ENCODE data around the gene ZNF397. TPM values are rescaled to one million over a fixed set of nuclear protein-coding genes. Genes with fewer than 3 reads are reported as not detected.
A peak's percentile ranks its signal among the peaks of the same experiment; 100 is the strongest.

ZNF397 gene
- total and polyA plus RNA-seq, 7 experiments from 2014 or later = 9.0 to 59.1 (median 14.5) TPM

DNA sequence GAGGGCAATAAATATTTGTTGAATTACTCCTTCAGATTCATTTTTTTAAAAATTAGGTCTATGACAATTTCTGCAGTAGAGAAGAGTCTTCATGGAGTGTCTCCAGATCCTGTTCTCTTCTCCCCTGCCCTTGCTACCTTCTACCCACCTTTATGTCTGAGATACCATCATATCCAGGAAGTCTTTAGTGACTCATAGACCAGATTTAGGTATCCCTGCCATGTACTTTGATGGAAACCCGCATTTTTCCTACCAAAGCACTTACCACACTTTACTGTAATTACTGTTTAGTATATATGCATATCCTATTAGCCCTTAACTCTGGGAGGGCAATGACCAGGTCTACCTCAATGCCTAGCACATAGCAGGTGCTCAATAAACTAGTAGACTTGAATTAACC is 11.6 kb downstream of the ZNF397 start:
- Histone ChIP-seq H3K9me3 (ENCODE audit: control insufficient read depth in 2 of 3, low read length in 3 of 3) (peaks cover 0 to 23% (median 0%) of the 10 kb centered on the region in 3 experiments), H3K27ac (ENCODE audit: low read depth, low read length) (no peak overlapping the region), H3K27me3 (ENCODE audit: control insufficient read depth in 2 of 2, insufficient read depth in 2 of 2, low read length in 2 of 2) (no peaks in the 10 kb centered on the region), H3K4me1 (ENCODE audit: control insufficient read depth in 2 of 2, insufficient read depth in 2 of 2, low read length in 2 of 2) (no peaks in the 10 kb centered on the region), H3K4me3 (ENCODE audit: low read length) (no peak overlapping the region), H3K36me3 (ENCODE audit: control insufficient read depth in 2 of 3, insufficient read depth in 3 of 3, low read length in 3 of 3) (peaks cover 4 to 48% (median 4%) of the 10 kb centered on the region in 3 experiments)
- ATAC-seq = no peak
- CTCF ChIA-PET = no interaction called here
- Mint-ChIP-seq H3K27me3 (no peaks in the 10 kb centered on the region), H3K9me3 (peaks cover 0 to 51% (median 24%) of the 10 kb centered on the region in 11 donors), H3K27ac (peak overlapping the region in 1 of 9 donors; percentile 24), H3K36me3 (peaks cover 26 to 85% (median 79%) of the 10 kb centered on the region in 5 donors), H3K4me3 (no peak overlapping the region), H3K4me1 (peaks cover 0 to 5% (median 0%) of the 10 kb centered on the region in 7 donors)
- POLR2A ChIA-PET = no interaction called here
- DNase-seq = no peak
- intact Hi-C loops (cut with micrococcal nuclease) = no loop called here

DNA sequence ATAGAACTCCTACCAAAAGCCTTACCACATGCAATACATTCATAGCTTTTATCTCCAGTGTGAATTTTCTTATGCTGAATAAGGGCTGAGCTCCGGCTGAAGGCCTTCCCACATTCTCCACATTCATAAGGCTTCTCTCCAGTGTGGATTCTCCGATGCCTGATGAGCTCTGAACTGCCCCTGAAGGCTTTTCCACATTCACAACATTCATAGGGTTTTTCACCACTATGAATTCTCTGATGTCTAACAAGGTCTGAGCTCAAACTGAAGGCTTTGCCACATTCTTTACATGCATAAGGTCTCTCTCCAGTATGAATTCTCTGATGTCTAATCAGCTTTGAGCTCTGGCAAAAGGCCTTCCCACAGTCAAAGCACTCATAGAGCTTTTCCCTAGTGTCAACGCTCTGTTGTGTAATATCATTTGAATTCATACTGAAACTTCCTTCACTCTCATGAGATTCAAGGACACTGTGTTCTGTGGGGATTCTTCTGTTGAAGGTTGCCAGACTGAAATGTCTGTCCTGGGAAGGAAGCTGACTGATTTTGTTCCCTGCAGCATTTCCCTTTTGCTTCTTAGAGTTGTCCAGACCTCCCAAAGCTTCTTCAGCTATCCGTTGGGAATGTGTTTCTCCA is 12.9 kb downstream of the ZNF397 start:
- ATAC-seq (no peak), DNase-seq (no peak)
- POLR2A ChIA-PET = interaction anchor here (0.8 kb wide), 1 partner anchor 12 kb away, joined by 3 read pairs; the partner anchor contains the start of gene ZNF397
- H3K27me3 Mint-ChIP-seq = no peaks in the 10 kb centered on the region
- H3K4me3 Mint-ChIP-seq = peak overlapping the region in 1 of 10 donors; percentile 12
- H3K4me1 ChIP-seq (ENCODE audit: control insufficient read depth in 2 of 2, insufficient read depth in 2 of 2, low read length in 2 of 2) = no peaks in the 10 kb centered on the region
- no peaks in the 10 kb centered on the region for H3K27me3 ChIP-seq (ENCODE audit: control insufficient read depth in 2 of 2, insufficient read depth in 2 of 2, low read length in 2 of 2)
- CTCF ChIA-PET = interaction anchor here (0.6 kb wide), 2 partner anchors 11 to 14 kb away, joined by 4 to 5 read pairs; no protein-coding TSS in a partner anchor
- peaks cover 3 to 36% (median 4%) of the 10 kb centered on the region in 3 experiments for H3K36me3 ChIP-seq (ENCODE audit: control insufficient read depth in 2 of 3, insufficient read depth in 3 of 3, low read length in 3 of 3)
- H3K9me3 Mint-ChIP-seq = peaks cover 0 to 50% (median 24%) of the 10 kb centered on the region in 11 donors
- H3K9me3 ChIP-seq (ENCODE audit: control insufficient read depth in 2 of 3, low read length in 3 of 3) = peaks cover 0 to 23% (median 0%) of the 10 kb centered on the region in 3 experiments
- intact Hi-C loops (cut with micrococcal nuclease) = no loop called here
- H3K27ac ChIP-seq (ENCODE audit: low read depth, low read length) = no peak overlapping the region
- no peak overlapping the region for H3K27ac Mint-ChIP-seq
- peaks cover 25 to 83% (median 80%) of the 10 kb centered on the region in 5 donors for H3K36me3 Mint-ChIP-seq
- no peak overlapping the region for H3K4me3 ChIP-seq (ENCODE audit: low read length)
- H3K4me1 Mint-ChIP-seq = peaks cover 0 to 5% (median 0%) of the 10 kb centered on the region in 7 donors

DNA sequence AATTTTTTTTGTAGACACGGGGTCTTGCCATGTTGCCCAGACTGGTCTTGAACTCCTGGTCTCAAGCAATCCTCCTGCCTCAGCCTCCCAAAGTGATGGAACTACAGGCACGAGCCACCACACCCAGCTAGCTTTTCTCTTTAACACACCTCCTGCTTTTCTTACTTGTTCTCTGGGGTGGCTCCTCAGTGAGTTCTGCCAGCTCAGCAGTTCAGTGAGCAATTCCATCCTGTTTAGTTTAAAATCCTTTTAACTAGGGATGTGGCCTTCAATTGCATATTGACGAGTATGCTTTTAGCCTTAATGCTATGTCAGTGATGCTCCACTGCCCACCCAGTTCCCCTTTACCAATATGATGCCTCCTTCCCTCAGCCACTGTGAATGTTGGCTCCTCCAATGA is 16.1 kb downstream of the ZNF397 start:
- Mint-ChIP-seq H3K36me3 (peaks cover 25 to 82% (median 72%) of the 10 kb centered on the region in 5 donors), H3K4me1 (peaks cover 0 to 4% (median 0%) of the 10 kb centered on the region in 7 donors), H3K9me3 (peaks cover 0 to 37% (median 20%) of the 10 kb centered on the region in 11 donors), H3K4me3 (no peak overlapping the region), H3K27ac (peak overlapping the region in 1 of 9 donors; percentile 62), H3K27me3 (no peaks in the 10 kb centered on the region)
- DNase-seq = no peak
- Histone ChIP-seq H3K27ac (ENCODE audit: low read depth, low read length) (no peak overlapping the region), H3K27me3 (ENCODE audit: control insufficient read depth in 2 of 2, insufficient read depth in 2 of 2, low read length in 2 of 2) (no peaks in the 10 kb centered on the region), H3K9me3 (ENCODE audit: control insufficient read depth in 2 of 3, low read length in 3 of 3) (peaks cover 0 to 23% (median 0%) of the 10 kb centered on the region in 3 experiments), H3K36me3 (ENCODE audit: control insufficient read depth in 2 of 3, insufficient read depth in 3 of 3, low read length in 3 of 3) (peaks cover 0 to 22% (median 0%) of the 10 kb centered on the region in 3 experiments), H3K4me1 (ENCODE audit: control insufficient read depth in 2 of 2, insufficient read depth in 2 of 2, low read length in 2 of 2) (no peaks in the 10 kb centered on the region), H3K4me3 (ENCODE audit: low read length) (no peak overlapping the region)
- ChIA-PET CTCF (interaction anchor here (0.6 kb wide), 1 partner anchor 113 kb away, joined by 5 read pairs; no protein-coding TSS in a partner anchor), POLR2A (interaction anchor here (0.6 kb wide), 1 partner anchor 13 kb away, joined by 4 read pairs; no protein-coding TSS in a partner anchor)
- intact Hi-C loops (cut with micrococcal nuclease) = no loop called here
- ATAC-seq = no peak

DNA sequence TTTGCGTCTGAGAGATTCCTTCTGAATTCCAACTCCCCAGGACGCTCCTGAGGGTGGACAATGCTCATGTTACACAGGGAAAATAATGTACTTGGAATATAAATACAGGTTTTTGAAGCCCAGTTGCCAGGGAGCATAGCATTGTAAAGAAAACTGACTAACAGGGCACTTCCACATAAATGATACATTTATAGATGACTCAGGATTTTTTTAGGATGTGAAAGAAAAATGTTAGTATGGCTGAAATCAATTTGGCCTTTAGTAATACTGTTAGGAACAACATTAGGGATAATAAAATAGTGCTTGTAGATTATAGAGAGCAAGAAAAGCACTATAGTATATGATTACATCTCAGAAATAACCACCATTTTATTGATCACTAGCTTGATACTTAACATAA is 23.6 kb downstream of the ZNF397 start:
- Mint-ChIP-seq H3K36me3 (peaks cover 0 to 72% (median 25%) of the 10 kb centered on the region in 5 donors), H3K27me3 (no peaks in the 10 kb centered on the region), H3K4me1 (peaks cover 13 to 35% (median 26%) of the 10 kb centered on the region in 7 donors), H3K27ac (peak overlapping the region in 4 of 9 donors; percentile 18 to 84 (median 54)), H3K9me3 (peaks cover 0 to 19% (median 3%) of the 10 kb centered on the region in 11 donors), H3K4me3 (no peak overlapping the region)
- Histone ChIP-seq H3K4me3 (ENCODE audit: low read length) (no peak overlapping the region), H3K36me3 (ENCODE audit: control insufficient read depth in 2 of 3, insufficient read depth in 3 of 3, low read length in 3 of 3) (peaks cover 0 to 10% (median 0%) of the 10 kb centered on the region in 3 experiments), H3K27ac (ENCODE audit: low read depth, low read length) (no peak overlapping the region), H3K9me3 (ENCODE audit: control insufficient read depth in 2 of 3, low read length in 3 of 3) (no peaks in the 10 kb centered on the region), H3K4me1 (ENCODE audit: control insufficient read depth in 2 of 2, insufficient read depth in 2 of 2, low read length in 2 of 2) (peaks cover 0 to 7% of the 10 kb centered on the region in 2 donors), H3K27me3 (ENCODE audit: control insufficient read depth in 2 of 2, insufficient read depth in 2 of 2, low read length in 2 of 2) (no peaks in the 10 kb centered on the region)
- DNase-seq (no peak), ATAC-seq (no peak)
- CTCF ChIA-PET = interaction anchor here (1.4 kb wide), 1 partner anchor 91 kb away, joined by 4 read pairs; no protein-coding TSS in a partner anchor
- intact Hi-C loops (cut with micrococcal nuclease) = loop anchor here in 1 of 2 donors (10.0 kb wide), 1 partner anchor 800 kb away; the partner anchor contains the start of gene RPRD1A
- POLR2A ChIA-PET = no interaction called here

DNA sequence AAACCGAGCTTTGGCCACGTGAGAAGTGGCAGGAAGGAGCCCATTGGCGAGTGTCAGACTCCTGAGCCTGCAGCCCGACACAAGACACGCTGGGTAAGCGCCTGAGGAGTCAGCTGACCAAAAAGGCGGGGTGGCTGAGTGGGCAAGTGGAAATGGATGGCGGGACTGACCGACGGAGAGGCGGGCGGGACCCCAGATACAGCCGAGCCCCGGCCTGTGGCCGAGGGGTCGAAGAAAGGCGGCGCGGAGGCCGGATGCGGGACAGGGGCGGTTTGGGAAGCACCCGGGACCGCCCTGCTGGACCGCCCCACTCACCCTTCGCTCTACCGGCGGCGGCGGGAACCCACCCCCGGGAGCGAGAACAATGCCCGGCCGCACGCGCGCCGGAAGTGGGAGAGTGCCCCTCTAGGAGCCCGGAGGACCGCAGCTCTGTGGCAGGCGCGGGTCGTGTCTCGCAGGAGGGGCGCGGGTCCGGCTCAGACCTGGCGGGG is 26.4 kb downstream of the ZNF397 start:
- ATAC-seq (peak; percentile 90), DNase-seq (peak; percentile 37 to 62 (median 54))
- CTCF ChIA-PET = interaction anchor here (0.6 to 0.8 kb wide), 2 partner anchors 27 to 37 kb away, joined by 3 read pairs; no protein-coding TSS in a partner anchor
- Histone ChIP-seq H3K27me3 (ENCODE audit: control insufficient read depth in 2 of 2, insufficient read depth in 2 of 2, low read length in 2 of 2) (no peaks in the 10 kb centered on the region), H3K9me3 (ENCODE audit: control insufficient read depth in 2 of 3, low read length in 3 of 3) (no peaks in the 10 kb centered on the region), H3K4me3 (ENCODE audit: low read length) (peak overlapping the region; percentile 78), H3K36me3 (ENCODE audit: control insufficient read depth in 2 of 3, insufficient read depth in 3 of 3, low read length in 3 of 3) (peaks cover 0 to 4% (median 0%) of the 10 kb centered on the region in 3 experiments), H3K4me1 (ENCODE audit: control insufficient read depth in 2 of 2, insufficient read depth in 2 of 2, low read length in 2 of 2) (peaks cover 0 to 7% of the 10 kb centered on the region in 2 donors), H3K27ac (ENCODE audit: low read depth, low read length) (peak overlapping the region; percentile 74)
- Mint-ChIP-seq H3K36me3 (peaks cover 0 to 56% (median 8%) of the 10 kb centered on the region in 5 donors), H3K4me1 (peaks cover 13 to 35% (median 26%) of the 10 kb centered on the region in 7 donors), H3K27ac (peak overlapping the region; percentile 83 to 98 (median 97)), H3K9me3 (peaks cover 0 to 20% (median 3%) of the 10 kb centered on the region in 11 donors), H3K4me3 (peak overlapping the region; percentile 85 to 99 (median 97)), H3K27me3 (no peaks in the 10 kb centered on the region)
- intact Hi-C loops (cut with micrococcal nuclease) = loop anchor here (1.0 to 10.0 kb wide), 7 partner anchors 23 to 798 kb away; partner anchors contain the start of genes ZSCAN30 (in 2 of the 2), INO80C (in 1 of the 2), RMP24 (in 1 of the 2) and RPRD1A (in 1 of the 2)
- POLR2A ChIA-PET = interaction anchor here (0.7 to 4.6 kb wide), 9 partner anchors 17 to 862 kb away, joined by 3 to 32 read pairs (median 7); partner anchors contain the start of genes ELP2, SLC39A6, ZNF24 and ZNF397

DNA sequence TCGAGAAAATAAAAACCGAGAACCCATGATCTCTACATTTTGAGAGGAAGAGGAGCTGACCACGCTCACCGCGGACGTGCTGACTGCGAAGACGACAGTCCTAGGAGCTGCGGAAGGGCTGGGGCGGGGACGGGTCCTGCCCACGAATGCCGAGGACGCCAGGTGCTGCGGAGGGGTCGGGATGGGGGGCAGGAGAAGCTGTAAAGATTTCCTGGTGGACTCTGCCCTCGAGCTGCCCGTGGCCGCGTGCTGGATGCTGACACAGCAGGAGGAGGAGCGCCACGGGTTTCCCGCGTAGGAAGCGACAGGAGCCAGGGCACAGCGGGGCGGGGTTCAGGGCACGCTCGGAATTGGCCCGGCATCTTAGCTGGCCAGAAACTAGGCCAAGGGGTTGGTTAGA is 27.0 kb downstream of the ZNF397 start:
- Mint-ChIP-seq H3K4me3 (peak overlapping the region; percentile 85 to 99 (median 97)), H3K27ac (peak overlapping the region; percentile 21 to 98 (median 97)), H3K36me3 (peaks cover 0 to 50% (median 4%) of the 10 kb centered on the region in 5 donors), H3K27me3 (no peaks in the 10 kb centered on the region), H3K9me3 (peaks cover 0 to 23% (median 3%) of the 10 kb centered on the region in 11 donors), H3K4me1 (peaks cover 13 to 35% (median 26%) of the 10 kb centered on the region in 7 donors)
- DNase-seq (peak in 4 of 9 donors; percentile 6 to 11 (median 8)), ATAC-seq (peak; percentile 2)
- Histone ChIP-seq H3K27ac (ENCODE audit: low read depth, low read length) (peak overlapping the region; percentile 74), H3K36me3 (ENCODE audit: control insufficient read depth in 2 of 3, insufficient read depth in 3 of 3, low read length in 3 of 3) (no peaks in the 10 kb centered on the region), H3K4me1 (ENCODE audit: control insufficient read depth in 2 of 2, insufficient read depth in 2 of 2, low read length in 2 of 2) (peaks cover 0 to 7% of the 10 kb centered on the region in 2 donors), H3K27me3 (ENCODE audit: control insufficient read depth in 2 of 2, insufficient read depth in 2 of 2, low read length in 2 of 2) (no peaks in the 10 kb centered on the region), H3K9me3 (ENCODE audit: control insufficient read depth in 2 of 3, low read length in 3 of 3) (no peaks in the 10 kb centered on the region), H3K4me3 (ENCODE audit: low read length) (peak overlapping the region; percentile 78)
- ChIA-PET POLR2A (interaction anchor here (0.9 to 4.6 kb wide), 7 partner anchors 17 to 76 kb away, joined by 3 to 32 read pairs (median 11); partner anchors contain the start of genes ZNF24, ZNF397 and ZSCAN30), CTCF (interaction anchor here (0.6 to 0.8 kb wide), 2 partner anchors 15 to 36 kb away, joined by 3 to 5 read pairs; no protein-coding TSS in a partner anchor)
- intact Hi-C loops (cut with micrococcal nuclease) = loop anchor here (1.0 to 10.0 kb wide), 7 partner anchors 22 to 797 kb away; partner anchors contain the start of genes ZSCAN30 (in 2 of the 2), INO80C (in 1 of the 2), RMP24 (in 1 of the 2) and RPRD1A (in 1 of the 2)
